KMS-11 (cell line): Measurements from ENCODE around the gene WDR4.

ENCODE experiments used
- H2AFZ ChIP-seq: fragments of 200-600 bp; sonication (generic); 2 replicates; pipeline ENCODE4 v1.6.1; 2016; ENCODE audit warnings: antibody characterized with exemption, mixed run types, low read depth
- H3K27ac ChIP-seq: fragments of 200-600 bp; sonication (generic); 2 replicates; pipeline ENCODE4 v1.6.1; 2016; ENCODE audit warnings: mild to moderate bottlenecking, mixed run types
- H3K27me3 ChIP-seq: fragments of 200-600 bp; sonication (generic); 2 replicates; pipeline ENCODE4 v1.6.1; 2017; ENCODE audit warnings: mild to moderate bottlenecking, low read depth, mixed run types, moderate library complexity; ENCODE audit not compliant: insufficient read depth
- H3K36me3 ChIP-seq: fragments of 200-600 bp; sonication (generic); 2 replicates; pipeline ENCODE4 v1.6.1; 2017; ENCODE audit warnings: mild to moderate bottlenecking, mixed run types; ENCODE audit not compliant: insufficient read depth
- H3K4me1 ChIP-seq: fragments of 200-600 bp; sonication (generic); 2 replicates; pipeline ENCODE4 v1.6.1; 2016; ENCODE audit warnings: mild to moderate bottlenecking, low read depth, mixed run types; ENCODE audit not compliant: poor library complexity, severe bottlenecking
- H3K4me2 ChIP-seq: fragments of 200-600 bp; sonication (generic); 2 replicates; pipeline ENCODE4 v1.7.0; 2016; ENCODE audit warnings: mild to moderate bottlenecking, mixed run types
- H3K4me3 ChIP-seq: fragments of 200-600 bp; sonication (generic); IDR thresholded peaks from 2 replicates; pipeline ENCODE4 v1.6.1; 2017; ENCODE audit warnings: low read depth, low read length, mixed read lengths; ENCODE audit not compliant: insufficient read depth
- H3K79me2 ChIP-seq: fragments of 200-600 bp; sonication (generic); 2 replicates; pipeline ENCODE4 v1.6.1; 2016; ENCODE audit warnings: low read depth, mixed run types; ENCODE audit not compliant: insufficient read depth
- H3K9ac ChIP-seq: fragments of 200-600 bp; sonication (generic); 2 replicates; pipeline ENCODE4 v1.6.1; 2016; ENCODE audit warnings: mild to moderate bottlenecking, mixed run types
- H4K20me1 ChIP-seq: fragments of 200-600 bp; sonication (generic); 2 replicates; pipeline ENCODE4 v1.6.1; 2016; ENCODE audit warnings: mild to moderate bottlenecking, mixed run types; ENCODE audit not compliant: insufficient read depth
- CTCF ChIP-seq: fragments of 200-600 bp; sonication (generic); conservative IDR thresholded peaks from 2 replicates; pipeline ENCODE4 v1.6.1; 2017; ENCODE audit warnings: low read depth, mild to moderate bottlenecking, antibody characterized with exemption, low read length, moderate library complexity, mixed read lengths

Gene WDR4

GRCh38 chr21:42836767-42837301, 42.5 kb downstream of the WDR4 start:
- H2AFZ ChIP-seq, result no peak overlapping the region
- no peak overlapping the region for H3K27ac ChIP-seq
- no peaks in the 10 kb centered on the region; the same call in 1 of the 2 replicates for H4K20me1 ChIP-seq
- H3K9ac ChIP-seq, result no peak overlapping the region
- H3K4me1 ChIP-seq, result peaks cover 19% of the 10 kb centered on the region
- peaks cover 3% of the 10 kb centered on the region; the same call in 1 of the 2 replicates for H3K36me3 ChIP-seq
- no peak overlapping the region for H3K4me2 ChIP-seq
- H3K79me2 ChIP-seq, result no peaks in the 10 kb centered on the region
- no peaks in the 10 kb centered on the region for H3K27me3 ChIP-seq
- H3K4me3 ChIP-seq, result no peak overlapping the region
- TF ChIP-seq CTCF, result no peak

GRCh38 chr21:42836402-42836666, 43.0 kb downstream of the WDR4 start:
- Histone ChIP-seq H3K27ac (no peak overlapping the region), H3K9ac (no peak overlapping the region), H3K4me2 (no peak overlapping the region), H3K79me2 (no peaks in the 10 kb centered on the region), H3K4me3 (no peak overlapping the region), H4K20me1 (no peaks in the 10 kb centered on the region; the same call in 1 of the 2 replicates), H3K4me1 (peaks cover 19% of the 10 kb centered on the region), H3K27me3 (no peaks in the 10 kb centered on the region), H2AFZ (no peak overlapping the region), H3K36me3 (peaks cover 3% of the 10 kb centered on the region; the same call in 1 of the 2 replicates)
- TF ChIP-seq CTCF, result no peak

GRCh38 chr21:42835611-42836401, 43.5 kb downstream of the WDR4 start:
- H3K4me3 ChIP-seq, result no peak overlapping the region
- H3K36me3 ChIP-seq, result peaks cover 3% of the 10 kb centered on the region; the same call in 1 of the 2 replicates
- H3K4me1 ChIP-seq, result peaks cover 19% of the 10 kb centered on the region
- H2AFZ ChIP-seq, result no peak overlapping the region
- no peak overlapping the region for H3K9ac ChIP-seq
- no peaks in the 10 kb centered on the region for H3K79me2 ChIP-seq
- no peak for TF ChIP-seq CTCF
- H3K27ac ChIP-seq, result no peak overlapping the region
- no peaks in the 10 kb centered on the region; the same call in 1 of the 2 replicates for H4K20me1 ChIP-seq
- no peaks in the 10 kb centered on the region for H3K27me3 ChIP-seq
- H3K4me2 ChIP-seq, result no peak overlapping the region

GRCh38 chr21:42835211-42835610, 44.1 kb downstream of the WDR4 start:
- Histone ChIP-seq H3K4me3 (no peak overlapping the region), H3K9ac (no peak overlapping the region), H4K20me1 (no peaks in the 10 kb centered on the region; the same call in 1 of the 2 replicates), H3K4me2 (no peak overlapping the region), H2AFZ (no peak overlapping the region), H3K4me1 (peaks cover 19% of the 10 kb centered on the region), H3K79me2 (no peaks in the 10 kb centered on the region), H3K36me3 (peaks cover under 1% of the 10 kb centered on the region; the same call in 1 of the 2 replicates), H3K27ac (no peak overlapping the region), H3K27me3 (no peaks in the 10 kb centered on the region)
- no peak for TF ChIP-seq CTCF
